HG03521 (cell line): ENCODE results near the gene SDC3.

Source experiments
- ATAC-seq: cut with Tn5 transposase; IDR thresholded peaks from one replicate; pipeline ENCODE4 v1.9.1; 2021; ENCODE audit warnings: mild to moderate bottlenecking, moderate library complexity; ENCODE audit not compliant: unreplicated experiment

SDC3 gene

GRCh38 chr1:30855686-30856259 lies 52.8 kb downstream of the SDC3 start:
- ATAC-seq: no peak

GRCh38 chr1:30853350-30853749 lies 55.2 kb downstream of the SDC3 start:
- ATAC-seq: no peak

GRCh38 chr1:30852026-30852425 lies 56.5 kb downstream of the SDC3 start:
- ATAC-seq: no peak

GRCh38 chr1:30851286-30851685 lies 57.3 kb downstream of the SDC3 start:
- ATAC-seq: no peak

GRCh38 chr1:30850607-30851006 lies 58.0 kb downstream of the SDC3 start:
- ATAC-seq: no peak

- ATAC-seq: no peak
Observed at GRCh38 chr1:30848130-30848529, 60.4 kb downstream of the SDC3 start.

GRCh38 chr1:30847358-30847972 lies 61.1 kb downstream of the SDC3 start:
- ATAC-seq: no peak

GRCh38 chr1:30846587-30846986 lies 62.0 kb downstream of the SDC3 start:
- ATAC-seq: no peak

GRCh38 chr1:30845904-30846290 lies 62.7 kb downstream of the SDC3 start:
- ATAC-seq: no peak

GRCh38 chr1:30845237-30845903 lies 63.2 kb downstream of the SDC3 start:
- no peak for ATAC-seq

GRCh38 chr1:30844631-30845030 lies 63.9 kb downstream of the SDC3 start:
- ATAC-seq: no peak

- no peak for ATAC-seq
Observed at GRCh38 chr1:30842697-30843354, 65.7 kb downstream of the SDC3 start.

GRCh38 chr1:30840904-30841598 lies 67.5 kb downstream of the SDC3 start:
- no peak for ATAC-seq

- no peak for ATAC-seq
Observed at GRCh38 chr1:30839827-30840359, 68.7 kb downstream of the SDC3 start.

- no peak for ATAC-seq
Observed at GRCh38 chr1:30838996-30839395, 69.6 kb downstream of the SDC3 start.

- ATAC-seq: no peak
Observed at GRCh38 chr1:30837653-30838052, 70.9 kb downstream of the SDC3 start.

- ATAC-seq: no peak
Observed at GRCh38 chr1:30834253-30834652, 74.3 kb downstream of the SDC3 start.

- no peak for ATAC-seq
Observed at GRCh38 chr1:30830537-30830936, 78.0 kb downstream of the SDC3 start.

- no peak for ATAC-seq
Observed at GRCh38 chr1:30829889-30830288, 78.7 kb downstream of the SDC3 start.

- no peak for ATAC-seq
Observed at GRCh38 chr1:30824736-30825429, 83.7 kb downstream of the SDC3 start.
